Hepatocyte (in vitro differentiated cells): Measurements from ENCODE around the gene MICOS13. TPM values are rescaled to one million over a fixed set of nuclear protein-coding genes. Genes with fewer than 3 reads are reported as not detected.

Source experiments
- DNase-seq: peaks from one replicate; pipeline ENCODE4 v3.0.0-alpha.2; 2016; ENCODE audit warnings: low spot score
- H2AFZ ChIP-seq: fragments of 200-600 bp; sonication (generic); 2 replicates; pipeline ENCODE4 v1.6.0; 2016; ENCODE audit warnings: antibody characterized with exemption, mild to moderate bottlenecking
- H3K27ac ChIP-seq: fragments of 200-600 bp; sonication (generic); 2 replicates; pipeline ENCODE4 v1.5.1; 2016; ENCODE audit warnings: mild to moderate bottlenecking
- H3K27me3 ChIP-seq: fragments of 200-600 bp; sonication (generic); 2 replicates; pipeline ENCODE4 v1.6.1; 2016
- H3K36me3 ChIP-seq: fragments of 200-600 bp; sonication (generic); replicated peaks from 2 replicates; pipeline ENCODE4 v1.5.1; 2016; ENCODE audit warnings: low read depth; ENCODE audit not compliant: insufficient read depth
- H3K4me1 ChIP-seq: fragments of 200-600 bp; sonication (generic); 2 replicates; pipeline ENCODE4 v1.5.1; 2016; ENCODE audit warnings: mild to moderate bottlenecking, moderate library complexity; ENCODE audit not compliant: insufficient read depth
- H3K4me2 ChIP-seq: fragments of 200-600 bp; sonication (generic); 2 replicates; pipeline ENCODE4 v1.6.0; 2016
- H3K4me3 ChIP-seq: fragments of 200-600 bp; sonication (generic); 2 replicates; pipeline ENCODE4 v1.5.1; 2016; ENCODE audit warnings: mild to moderate bottlenecking
- H3K79me2 ChIP-seq: fragments of 200-600 bp; sonication (generic); 2 replicates; pipeline ENCODE4 v1.6.0; 2017; ENCODE audit warnings: mild to moderate bottlenecking
- H3K9me2 ChIP-seq: fragments of 200-600 bp; sonication (generic); replicated peaks from 2 replicates; pipeline ENCODE4 v1.6.0; 2017; ENCODE audit warnings: mild to moderate bottlenecking; ENCODE audit not compliant: insufficient read depth
- H3K9me3 ChIP-seq: fragments of 200-600 bp; sonication (generic); 2 replicates; pipeline ENCODE4 v1.5.1; 2016; ENCODE audit warnings: low read depth, mild to moderate bottlenecking
- H4K20me1 ChIP-seq: fragments of 200-600 bp; sonication (generic); 2 replicates; pipeline ENCODE4 v1.6.0; 2016; ENCODE audit warnings: mild to moderate bottlenecking; ENCODE audit not compliant: insufficient read depth, poor library complexity, severe bottlenecking
- EZH2 ChIP-seq: fragments of 200-600 bp; sonication (generic); IDR thresholded peaks from 2 replicates; pipeline ENCODE4 v1.6.1; 2016; ENCODE audit warnings: antibody characterized with exemption, mild to moderate bottlenecking, borderline replicate concordance
- EZH2phosphoT487 ChIP-seq: fragments of 200-600 bp; sonication (generic); IDR thresholded peaks from one replicate; pipeline ENCODE4 v1.6.1; 2018; ENCODE audit warnings: antibody characterized with exemption, mild to moderate bottlenecking, low read depth, moderate library complexity; ENCODE audit not compliant: unreplicated experiment, severe bottlenecking
- WGBS: methylation state at CpG from one replicate; pipeline ENCODE4 v1.1.6; 2016; ENCODE audit warnings: low lambda C conversion rate; ENCODE audit errors: missing lambda C conversion rate; 5-methylcytosine and 5-hydroxymethylcytosine counted together
- polyA plus RNA-seq: library from polyadenylated mRNA; unstranded; fragments of >200 nt; fragmentation: Nextera tagmentation; extraction: Ambion mirVana; gene quantifications from 2 replicates; pipeline ENCODE4 v1.2.1, GENCODE V29; 2016
- total RNA-seq: library from RNA; depleted of rRNA; stranded (reverse); fragments of >200 nt; gene quantifications from 2 replicates; pipeline ENCODE4 v1.2.3, GENCODE V29; 2014
- TF ChIP-seq, protein P1 (sequence below): fragments of 200-600 bp; sonication (generic); IDR thresholded peaks from 2 replicates; pipeline ENCODE4 v1.5.1; 2016; ENCODE audit warnings: antibody characterized with exemption, mild to moderate bottlenecking; ENCODE audit not compliant: poor library complexity

Gene MICOS13
- total and polyA plus RNA-seq, 2 experiments from 2014 or later = 32.3 to 120 TPM

GRCh38 chr19:5646703-5647102 lies 33.6 kb downstream of the MICOS13 start:
- H3K4me3 ChIP-seq = no peak overlapping the region
- H3K9me3 ChIP-seq = no peaks in the 10 kb centered on the region
- H3K27me3 ChIP-seq = no peaks in the 10 kb centered on the region
- H4K20me1 ChIP-seq = peaks cover 43% of the 10 kb centered on the region
- peaks cover 11% of the 10 kb centered on the region for H3K36me3 ChIP-seq
- no peaks in the 10 kb centered on the region for H3K9me2 ChIP-seq
- WGBS = 95% methylated on average over 4 of the region's 4 CpGs
- TF ChIP-seq EZH2phosphoT487 = no peak
- TF ChIP-seq, protein P1, sequence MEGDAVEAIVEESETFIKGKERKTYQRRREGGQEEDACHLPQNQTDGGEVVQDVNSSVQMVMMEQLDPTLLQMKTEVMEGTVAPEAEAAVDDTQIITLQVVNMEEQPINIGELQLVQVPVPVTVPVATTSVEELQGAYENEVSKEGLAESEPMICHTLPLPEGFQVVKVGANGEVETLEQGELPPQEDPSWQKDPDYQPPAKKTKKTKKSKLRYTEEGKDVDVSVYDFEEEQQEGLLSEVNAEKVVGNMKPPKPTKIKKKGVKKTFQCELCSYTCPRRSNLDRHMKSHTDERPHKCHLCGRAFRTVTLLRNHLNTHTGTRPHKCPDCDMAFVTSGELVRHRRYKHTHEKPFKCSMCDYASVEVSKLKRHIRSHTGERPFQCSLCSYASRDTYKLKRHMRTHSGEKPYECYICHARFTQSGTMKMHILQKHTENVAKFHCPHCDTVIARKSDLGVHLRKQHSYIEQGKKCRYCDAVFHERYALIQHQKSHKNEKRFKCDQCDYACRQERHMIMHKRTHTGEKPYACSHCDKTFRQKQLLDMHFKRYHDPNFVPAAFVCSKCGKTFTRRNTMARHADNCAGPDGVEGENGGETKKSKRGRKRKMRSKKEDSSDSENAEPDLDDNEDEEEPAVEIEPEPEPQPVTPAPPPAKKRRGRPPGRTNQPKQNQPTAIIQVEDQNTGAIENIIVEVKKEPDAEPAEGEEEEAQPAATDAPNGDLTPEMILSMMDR = no peak
- no peak for TF ChIP-seq EZH2
- H3K79me2 ChIP-seq = peaks cover 69% of the 10 kb centered on the region
- no peak overlapping the region for H2AFZ ChIP-seq
- peaks cover 6% of the 10 kb centered on the region for H3K4me1 ChIP-seq
- no peak for DNase-seq
- H3K27ac ChIP-seq = no peak overlapping the region
- H3K4me2 ChIP-seq = no peak overlapping the region

- H3K36me3 ChIP-seq = peaks cover 11% of the 10 kb centered on the region
- H3K9me2 ChIP-seq = no peaks in the 10 kb centered on the region
- DNase-seq = no peak
- H3K4me1 ChIP-seq = peaks cover 6% of the 10 kb centered on the region
- H3K27ac ChIP-seq = no peak overlapping the region
- no peak overlapping the region for H3K4me2 ChIP-seq
- H3K79me2 ChIP-seq = peaks cover 82% of the 10 kb centered on the region
- H3K9me3 ChIP-seq = no peaks in the 10 kb centered on the region
- no peak overlapping the region for H2AFZ ChIP-seq
- H3K27me3 ChIP-seq = no peaks in the 10 kb centered on the region
- TF ChIP-seq EZH2 = no peak
- TF ChIP-seq, protein P1 = no peak
- no peak for TF ChIP-seq EZH2phosphoT487
- peaks cover 56% of the 10 kb centered on the region for H4K20me1 ChIP-seq
- WGBS = 90% methylated on average over 5 of the region's 5 CpGs
- no peak overlapping the region for H3K4me3 ChIP-seq
Observed at GRCh38 chr19:5645409-5645808, 34.9 kb downstream of the MICOS13 start.

- Histone ChIP-seq H3K4me3 (no peak overlapping the region), H3K36me3 (peaks cover 11% of the 10 kb centered on the region), H3K4me2 (no peak overlapping the region), H3K27ac (no peak overlapping the region), H4K20me1 (peaks cover 69% of the 10 kb centered on the region), H3K9me2 (no peaks in the 10 kb centered on the region), H3K79me2 (peaks cover 90% of the 10 kb centered on the region), H2AFZ (no peak overlapping the region), H3K9me3 (no peaks in the 10 kb centered on the region), H3K27me3 (no peaks in the 10 kb centered on the region), H3K4me1 (peaks cover 6% of the 10 kb centered on the region)
- WGBS = 97% methylated on average over 2 of the region's 2 CpGs
- TF ChIP-seq EZH2phosphoT487 = no peak
- TF ChIP-seq, protein P1 = no peak
- TF ChIP-seq EZH2 = no peak
- no peak for DNase-seq
Observed at GRCh38 chr19:5644037-5644436, 36.3 kb downstream of the MICOS13 start.

GRCh38 chr19:5643060-5643459 lies 37.3 kb downstream of the MICOS13 start:
- Histone ChIP-seq H3K36me3 (peaks cover 11% of the 10 kb centered on the region), H3K79me2 (peaks cover 99% of the 10 kb centered on the region), H3K27me3 (no peaks in the 10 kb centered on the region), H2AFZ (no peak overlapping the region), H3K4me1 (peaks cover 6% of the 10 kb centered on the region), H3K9me2 (no peaks in the 10 kb centered on the region), H3K9me3 (no peaks in the 10 kb centered on the region), H3K4me2 (no peak overlapping the region), H4K20me1 (peaks cover 78% of the 10 kb centered on the region), H3K27ac (no peak overlapping the region), H3K4me3 (no peak overlapping the region)
- no peak for TF ChIP-seq EZH2
- no peak for TF ChIP-seq EZH2phosphoT487
- TF ChIP-seq, protein P1 = no peak
- 95% methylated on average over 4 of the region's 4 CpGs for WGBS
- no peak for DNase-seq
